ENCODE results near the gene LRRC73. TPM values are rescaled to one million over a fixed set of nuclear protein-coding genes. Genes with fewer than 3 reads are reported as not detected.
"Not testable (repeated sequence)": the region's sequence is repeated elsewhere in the genome, so short reads cannot be mapped to it uniquely, and the experiment has no call there.

The LRRC73 gene, protein sequence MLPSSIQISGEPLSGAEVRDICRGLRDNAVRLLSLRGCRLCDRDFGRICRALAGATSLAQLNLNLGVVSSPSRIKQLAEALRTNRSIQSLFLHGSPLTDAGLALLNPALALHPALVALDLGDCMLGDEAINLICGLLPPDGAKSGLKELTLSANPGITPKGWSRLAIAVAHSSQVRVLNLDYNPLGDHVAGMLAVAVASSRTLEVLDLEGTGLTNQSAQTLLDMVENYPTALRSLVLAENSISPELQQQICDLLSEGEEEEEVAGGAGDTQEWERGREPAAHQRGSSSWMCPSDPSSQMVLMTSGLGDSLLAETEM
- 1 to 10 TPM in 1 of 5 donors, under 1 TPM in 4; 0.20 to 1.0 (median 0.58) TPM for polyA plus RNA-seq (ENCODE audit: insufficient read depth in 1 of 5, insufficient read length in 5 of 5, low replicate concordance in 1 of 5)
- long read RNA-seq, donor 1, partial matches to known transcripts, result 0 of 3 reads
- long read RNA-seq, donor 1, other reads (novel, unspliced or antisense), result 0 of 3 reads
- long read RNA-seq, donor 2, result 0 reads
- long read RNA-seq, donor 3, partial matches to known transcripts, result 0 of 1 reads
- long read RNA-seq, donor 3, other reads (novel, unspliced or antisense), result 0 of 1 reads
- long read RNA-seq, donor 4, result 0 reads
- long read RNA-seq, donor 5, result 0 reads
- long read RNA-seq, donor 6, partial matches to known transcripts, result 0 of 2 reads
- long read RNA-seq, donor 6, other reads (novel, unspliced or antisense), result 0 of 2 reads
- long read RNA-seq, donor 7, result 0 reads
- long read RNA-seq, donor 8, result 0 reads

DNA sequence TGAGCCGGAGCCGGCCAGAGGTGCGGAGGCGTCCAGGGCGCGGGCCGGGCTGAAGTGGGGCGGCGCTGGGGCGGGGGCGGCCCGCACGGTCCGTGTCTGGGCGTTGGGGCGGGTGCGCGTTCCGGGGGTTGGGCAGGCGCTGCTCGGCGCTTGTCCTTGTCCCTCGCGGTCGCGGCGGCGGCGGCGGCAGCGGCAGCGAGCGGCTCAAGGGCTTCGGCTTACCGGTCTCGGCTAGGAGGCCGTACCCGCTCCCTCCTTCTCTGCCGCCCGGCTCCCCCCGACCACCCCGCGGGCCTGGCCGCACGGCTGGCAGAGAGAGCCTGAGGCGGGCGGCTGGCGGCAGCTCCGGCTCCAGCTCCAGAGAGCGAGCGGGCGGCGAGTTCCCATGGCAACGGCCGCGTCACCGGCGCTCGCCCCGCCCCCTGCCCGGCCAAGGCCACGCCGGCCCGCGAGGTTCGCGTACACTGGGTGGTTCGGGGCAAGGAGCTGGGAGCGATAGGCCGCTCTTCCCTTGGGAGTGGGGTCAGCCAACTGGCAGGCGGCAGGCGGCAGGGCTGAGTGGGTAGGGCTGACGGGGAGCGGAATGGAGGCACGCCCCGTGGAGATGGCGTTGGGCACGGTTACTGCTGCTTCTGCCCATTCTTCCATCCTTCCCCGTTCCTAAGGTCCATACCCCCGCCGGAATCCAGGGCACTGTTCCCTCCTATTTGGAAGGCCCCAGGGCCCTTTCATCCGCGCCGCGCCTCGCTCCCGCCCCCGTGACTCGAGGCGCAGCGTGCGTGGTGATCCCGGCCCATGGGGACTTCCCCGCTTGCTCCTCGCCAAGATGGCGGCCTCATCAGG lies at the start of gene LRRC73:
TSS of gene LRRC73 (minus strand) at position 363 of the 843 bp plus-strand sequence. CDS start 561 bp downstream, outside the sequence.
- peak; percentile 77 to 83 for DNase-seq

DNA sequence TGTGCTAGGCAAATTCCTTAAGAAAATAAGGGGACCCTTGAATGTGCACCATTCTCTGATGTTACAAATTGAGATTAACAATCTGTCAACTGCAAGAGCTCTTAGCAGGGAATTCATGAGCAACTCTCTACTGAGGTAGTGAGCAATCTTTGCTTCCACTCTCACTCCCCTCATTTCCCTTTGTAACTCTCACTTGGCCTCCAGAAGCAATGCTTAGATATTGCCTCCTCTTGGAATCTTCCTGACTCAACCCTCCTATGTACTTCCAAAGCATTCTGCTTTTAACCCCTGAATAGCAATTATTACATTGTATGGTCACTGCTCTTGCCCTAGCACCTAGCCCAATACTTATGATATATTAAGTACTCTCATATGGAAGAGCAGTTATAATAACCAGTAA lies 49.2 kb upstream of the LRRC73 start:
- no peak for DNase-seq

DNA sequence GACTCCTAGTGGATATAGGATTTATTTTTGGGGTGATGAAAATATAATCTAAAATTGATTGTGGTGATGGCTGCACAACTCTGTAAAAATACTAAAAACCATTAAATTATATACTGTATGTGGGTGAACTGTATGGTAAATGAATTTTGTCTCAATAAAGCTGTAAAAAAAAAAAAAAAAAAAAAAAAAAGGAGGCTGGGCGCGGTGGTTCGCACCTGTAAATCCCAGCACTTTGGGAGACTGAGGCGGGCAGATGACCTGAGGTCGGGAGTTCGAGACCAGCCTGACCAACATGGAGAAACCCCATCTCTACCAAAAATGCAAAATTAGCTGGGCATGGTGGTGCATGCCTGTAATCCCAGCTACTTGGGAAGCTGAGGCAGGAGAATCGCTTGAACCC lies 47.5 kb upstream of the LRRC73 start:
- not testable (repeated sequence) for DNase-seq

DNA sequence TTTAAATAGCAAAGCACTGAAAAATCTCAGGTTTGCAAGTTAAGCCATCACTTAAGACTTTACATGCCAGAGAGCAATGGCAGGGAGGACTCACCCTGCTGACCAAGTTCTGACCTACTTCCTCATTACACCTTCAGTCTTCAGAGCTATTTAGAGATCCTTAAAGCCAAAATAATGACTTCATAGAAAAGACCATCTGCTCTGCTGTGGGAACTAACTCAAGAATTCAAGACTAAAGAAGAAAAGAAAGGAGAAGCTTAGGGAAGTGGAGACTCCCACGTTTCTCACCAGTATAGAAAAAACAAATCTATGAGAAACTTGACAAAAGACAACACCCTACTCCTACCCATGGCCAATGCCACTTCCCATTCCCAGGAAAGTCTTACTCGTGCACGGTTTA lies 37.1 kb upstream of the LRRC73 start:
- DNase-seq, result no peak

DNA sequence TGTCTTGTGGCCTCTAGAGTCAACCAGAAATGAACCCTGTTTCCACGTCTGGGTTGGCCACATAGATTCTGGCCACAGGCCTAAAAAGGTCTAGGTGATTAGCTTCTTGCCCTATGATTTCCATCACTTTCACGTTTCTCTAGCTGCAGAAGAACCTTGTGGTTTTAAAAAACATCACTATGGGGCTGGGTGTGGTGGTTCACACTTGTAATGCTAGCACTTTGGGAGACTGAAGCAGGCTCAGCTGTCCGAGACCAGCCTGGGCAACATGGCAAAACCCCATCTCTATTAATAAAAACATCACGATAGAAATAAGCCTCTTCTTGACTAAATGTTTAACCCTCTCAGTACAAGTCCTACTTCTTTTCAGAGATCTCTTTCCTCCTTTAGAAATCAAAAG lies 34.3 kb upstream of the LRRC73 start:
- no peak for DNase-seq

DNA sequence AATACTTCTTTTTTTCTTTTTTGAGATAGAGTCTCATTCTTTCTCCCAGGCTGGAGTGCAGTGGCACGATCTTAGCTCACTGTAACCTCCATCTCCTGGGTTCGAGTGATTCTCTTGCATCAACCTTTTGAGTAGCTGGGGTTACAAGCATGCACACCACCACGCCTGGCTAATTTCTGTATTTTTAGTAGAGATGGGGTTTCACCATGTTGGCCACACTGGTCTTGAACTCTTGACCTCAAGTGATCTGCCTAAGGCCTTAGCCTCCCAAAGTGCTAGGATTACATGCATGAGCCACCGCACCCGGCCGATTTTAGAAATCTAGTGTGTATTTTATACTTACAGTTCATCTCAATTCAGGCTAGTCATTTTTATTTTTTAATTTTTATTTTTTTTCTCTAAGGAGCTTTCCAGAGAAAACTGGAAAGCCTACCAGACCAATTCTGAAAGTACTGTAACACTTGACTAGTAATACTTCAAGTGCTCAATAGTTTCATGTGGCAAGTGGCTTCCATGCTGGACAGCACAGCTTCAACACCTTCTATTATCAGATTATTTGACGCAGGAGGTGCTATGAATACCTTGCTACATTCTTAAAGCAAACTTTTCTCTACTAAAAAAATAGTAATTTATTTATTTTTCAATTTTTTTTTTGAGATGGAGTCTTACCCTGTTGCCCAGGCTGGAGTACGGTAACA lies 31.8 kb upstream of the LRRC73 start:
- no peak for DNase-seq

DNA sequence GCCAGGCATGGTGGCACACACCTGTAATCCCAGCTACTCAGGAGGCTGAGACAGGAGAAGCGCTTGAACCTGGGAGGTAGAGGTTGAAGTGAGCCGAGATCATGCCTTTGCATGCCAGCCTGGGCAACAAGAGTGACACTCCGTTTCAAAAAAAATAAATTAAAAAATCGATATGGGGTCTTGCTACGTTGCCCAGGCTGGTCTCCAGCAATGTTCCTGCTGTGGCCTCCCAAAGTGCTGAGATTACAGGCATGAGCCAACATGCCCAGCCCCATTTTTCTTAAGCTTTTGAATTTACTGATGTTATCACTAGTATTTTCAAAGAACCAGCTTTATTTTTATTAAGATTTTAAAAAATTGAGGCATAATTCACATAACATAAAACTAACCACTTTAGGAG lies 30.4 kb upstream of the LRRC73 start:
- no peak for DNase-seq

DNA sequence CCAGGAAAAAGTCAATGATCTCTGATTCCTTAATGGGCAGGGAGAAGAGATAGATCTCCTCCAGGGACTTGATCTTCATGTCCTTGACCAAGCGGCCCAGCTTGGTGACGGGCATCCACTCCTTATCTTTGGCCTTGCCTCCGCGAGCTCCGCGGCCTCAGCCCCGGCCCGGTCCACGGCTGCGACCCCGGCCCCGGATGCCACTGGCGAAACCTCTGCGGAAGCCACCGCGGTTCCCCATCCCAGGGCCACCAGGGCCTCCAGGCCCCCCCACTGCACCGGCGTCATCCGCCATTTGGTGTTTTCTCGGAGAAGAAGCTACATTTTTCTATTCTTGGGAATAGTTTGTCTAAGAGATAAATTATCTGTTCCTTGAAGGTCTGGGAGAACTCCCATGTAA lies 29.3 kb upstream of the LRRC73 start:
- DNase-seq, result not testable (repeated sequence)

DNA sequence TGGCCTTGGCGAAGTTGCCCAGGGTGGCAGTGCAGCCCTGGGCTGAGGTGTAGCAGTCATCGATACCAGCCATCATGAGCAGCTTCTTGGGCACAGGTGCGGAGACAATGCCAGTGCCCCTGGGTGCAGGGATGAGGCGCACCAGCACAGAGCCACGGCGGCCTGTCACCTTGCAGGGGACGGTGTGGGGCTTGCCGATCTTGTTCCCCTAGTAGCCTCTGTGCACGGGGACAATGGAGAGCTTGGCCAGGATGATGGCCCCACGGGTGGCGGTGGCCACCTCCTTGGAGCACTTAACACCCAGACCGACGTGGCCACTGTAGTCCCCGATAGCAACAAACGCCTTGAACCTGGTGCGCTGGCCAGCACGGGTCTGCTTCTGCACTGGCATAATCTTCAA lies 28.8 kb upstream of the LRRC73 start:
- DNase-seq, result not testable (repeated sequence)

DNA sequence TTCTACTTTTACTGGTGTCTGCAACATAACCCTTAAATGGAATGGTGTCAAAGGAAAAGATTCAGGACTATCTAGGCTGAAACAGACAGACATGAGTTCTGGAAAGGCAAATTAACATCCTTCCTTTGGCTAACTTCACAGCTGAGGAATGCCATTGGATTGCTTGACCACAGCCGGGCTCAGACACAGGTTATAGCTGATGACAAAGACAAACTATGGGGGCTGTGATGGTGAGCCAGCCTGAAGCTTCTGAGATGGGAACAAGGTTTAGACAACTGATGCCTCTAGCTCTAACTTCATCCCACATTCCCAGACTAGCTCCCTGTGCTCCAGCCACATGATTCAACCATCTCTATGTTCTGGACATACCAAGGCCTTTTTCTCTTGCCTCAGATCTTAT lies 22.1 kb upstream of the LRRC73 start:
- DNase-seq, result no peak

DNA sequence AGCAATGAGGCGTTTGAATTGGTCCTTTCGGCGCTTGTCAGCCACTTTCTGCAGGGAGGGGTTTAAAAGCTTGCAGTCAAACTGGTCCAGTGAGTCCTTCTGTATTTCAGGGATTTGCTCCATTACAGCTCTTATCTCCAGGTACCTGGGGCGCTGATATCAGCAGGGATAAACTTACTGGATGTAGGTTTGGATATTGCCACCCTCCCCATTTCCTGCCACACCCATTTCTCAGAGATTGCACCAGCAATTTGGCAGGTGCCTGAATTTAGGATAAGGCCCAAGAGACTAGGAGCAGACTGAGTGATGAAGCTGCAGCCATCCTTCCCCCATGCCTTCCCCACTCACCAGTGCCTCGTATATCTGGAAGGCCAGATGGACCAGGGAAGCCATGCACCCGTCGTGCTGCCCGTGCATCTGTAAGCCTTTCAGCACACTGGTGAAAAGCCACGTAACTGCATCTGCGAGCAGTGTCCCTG lies 14.4 kb upstream of the LRRC73 start:
- DNase-seq, result no peak

DNA sequence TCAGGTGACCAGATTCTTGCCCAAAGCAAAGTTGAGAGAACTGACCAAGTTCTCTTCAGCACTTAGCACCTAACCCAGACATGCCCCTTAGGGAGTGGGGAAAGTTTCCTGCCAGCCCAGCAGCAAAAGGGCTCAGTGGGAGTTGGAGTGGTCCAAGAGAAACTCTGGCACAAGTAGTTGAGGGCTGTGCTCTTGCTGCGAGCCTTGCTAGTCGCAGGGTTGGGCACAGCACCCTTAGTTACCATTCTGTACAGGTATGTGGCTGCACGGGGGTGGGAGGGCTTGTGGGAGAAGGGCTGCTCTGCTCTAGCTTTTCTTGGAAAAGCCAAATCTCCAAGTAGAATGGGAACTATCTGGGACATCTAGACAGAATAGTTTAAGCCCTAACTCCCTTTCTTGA lies 13.1 kb upstream of the LRRC73 start:
- DNase-seq, result no peak

DNA sequence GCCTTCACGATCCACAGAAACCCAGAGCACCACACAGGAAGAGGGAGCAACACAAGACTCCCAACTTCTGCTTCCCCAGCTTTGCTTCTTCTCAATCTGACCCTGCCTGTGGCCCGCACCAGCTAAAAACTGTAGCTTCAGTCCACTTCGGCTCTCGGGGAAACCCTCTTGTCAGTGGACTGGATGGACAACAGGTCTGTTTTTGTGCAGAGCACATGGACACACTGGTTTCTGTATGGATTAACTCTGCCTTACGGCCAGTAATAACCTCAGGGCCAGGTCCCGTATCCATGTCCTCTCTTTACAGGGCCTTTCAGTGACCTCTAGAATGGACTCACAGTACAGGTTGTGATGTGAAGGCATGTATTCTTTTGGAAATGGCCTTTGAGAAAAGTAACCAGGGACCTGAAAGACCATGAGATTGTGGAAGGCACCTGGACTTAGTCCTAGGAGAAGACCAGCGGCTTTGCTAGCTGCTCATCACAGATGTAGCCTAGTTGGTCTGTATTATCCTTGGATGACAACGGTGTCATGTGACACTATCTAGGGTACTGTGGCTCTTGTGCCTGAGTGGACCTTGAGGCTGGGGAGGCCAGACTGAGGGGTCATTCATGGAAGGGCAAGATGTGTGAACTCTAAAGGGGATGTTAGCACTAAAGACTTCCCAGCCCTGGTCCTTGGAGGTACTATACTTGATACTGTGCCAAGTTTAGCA lies 12.6 kb upstream of the LRRC73 start:
- DNase-seq, result no peak

DNA sequence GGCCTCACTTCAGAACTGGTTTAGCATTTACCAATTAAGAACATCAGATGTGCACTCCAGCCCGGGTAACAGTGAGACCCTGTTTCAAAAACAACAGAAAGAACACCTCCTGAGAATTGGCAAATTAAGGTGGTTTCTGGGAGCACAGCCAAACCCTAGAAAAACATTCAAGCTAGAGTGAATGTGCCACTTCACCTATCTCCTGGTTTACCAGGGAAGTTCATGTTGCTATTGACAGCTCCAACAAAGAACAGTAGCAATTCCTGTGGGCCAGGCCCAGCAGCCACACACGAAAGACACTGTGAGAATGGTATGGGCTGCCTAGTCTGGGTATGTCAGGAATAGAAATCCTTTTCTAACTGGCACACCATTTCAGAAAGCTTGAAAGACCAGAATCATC lies 11.7 kb upstream of the LRRC73 start:
- DNase-seq, result no peak

DNA sequence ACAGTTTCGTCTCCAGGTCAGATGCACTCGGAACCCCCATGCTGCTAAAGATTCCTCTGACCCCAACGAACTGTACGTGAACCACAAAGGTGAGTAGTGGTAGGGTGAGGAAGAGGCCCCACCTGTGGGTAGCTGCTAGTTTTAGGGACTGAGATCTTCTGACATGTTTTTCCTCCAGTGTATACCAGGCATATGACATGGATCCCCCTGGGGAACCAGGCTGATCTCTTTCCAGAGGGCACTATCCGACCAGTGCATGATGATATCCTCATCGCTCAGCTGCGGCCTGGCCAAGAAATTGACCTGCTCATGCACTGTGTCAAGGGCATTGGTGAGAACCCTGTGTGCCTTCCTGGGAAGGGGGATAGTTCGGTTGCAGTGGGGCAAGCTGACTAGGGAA lies 10.0 kb upstream of the LRRC73 start:
- DNase-seq, result no peak

DNA sequence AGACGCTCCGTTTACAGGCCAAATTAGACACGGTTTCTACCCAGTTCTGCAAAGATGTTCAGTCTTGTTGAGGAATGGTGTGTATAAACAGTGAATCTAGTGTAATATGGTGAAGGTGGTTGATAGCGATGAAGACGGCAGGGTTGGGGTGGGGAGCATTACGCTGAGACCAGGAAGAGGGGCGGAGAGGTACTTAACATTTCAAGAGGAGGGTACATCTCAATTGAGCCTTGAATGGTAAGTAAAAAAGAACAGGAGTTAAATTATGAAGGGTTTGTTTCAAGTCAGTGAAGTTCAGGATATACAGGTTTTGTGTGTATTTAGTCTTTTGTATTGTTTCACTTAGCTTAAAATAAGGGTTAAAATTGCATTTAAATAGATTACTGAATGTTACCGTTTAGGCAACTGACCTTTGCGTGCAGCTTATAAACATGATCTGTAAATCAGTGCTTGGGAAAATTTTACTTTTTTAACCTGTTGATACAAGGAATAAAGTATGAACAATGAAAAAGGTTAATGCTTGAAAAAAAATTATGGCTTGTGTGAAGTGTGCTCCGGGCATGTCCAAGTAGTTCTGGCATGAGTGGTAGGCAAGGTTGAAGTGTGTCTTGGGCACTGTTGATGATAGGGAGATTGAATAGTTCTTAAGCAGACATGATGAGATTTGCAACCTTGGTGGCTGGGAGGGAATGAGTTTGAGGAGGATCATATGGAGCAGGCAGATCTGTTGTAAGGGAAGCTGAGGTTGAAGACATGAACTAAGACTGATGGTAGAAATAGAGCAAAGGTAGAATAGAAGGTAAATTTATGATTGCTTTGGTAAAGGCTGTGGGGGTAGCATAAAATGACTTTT lies 7.6 kb upstream of the LRRC73 start:
- DNase-seq, result no peak

DNA sequence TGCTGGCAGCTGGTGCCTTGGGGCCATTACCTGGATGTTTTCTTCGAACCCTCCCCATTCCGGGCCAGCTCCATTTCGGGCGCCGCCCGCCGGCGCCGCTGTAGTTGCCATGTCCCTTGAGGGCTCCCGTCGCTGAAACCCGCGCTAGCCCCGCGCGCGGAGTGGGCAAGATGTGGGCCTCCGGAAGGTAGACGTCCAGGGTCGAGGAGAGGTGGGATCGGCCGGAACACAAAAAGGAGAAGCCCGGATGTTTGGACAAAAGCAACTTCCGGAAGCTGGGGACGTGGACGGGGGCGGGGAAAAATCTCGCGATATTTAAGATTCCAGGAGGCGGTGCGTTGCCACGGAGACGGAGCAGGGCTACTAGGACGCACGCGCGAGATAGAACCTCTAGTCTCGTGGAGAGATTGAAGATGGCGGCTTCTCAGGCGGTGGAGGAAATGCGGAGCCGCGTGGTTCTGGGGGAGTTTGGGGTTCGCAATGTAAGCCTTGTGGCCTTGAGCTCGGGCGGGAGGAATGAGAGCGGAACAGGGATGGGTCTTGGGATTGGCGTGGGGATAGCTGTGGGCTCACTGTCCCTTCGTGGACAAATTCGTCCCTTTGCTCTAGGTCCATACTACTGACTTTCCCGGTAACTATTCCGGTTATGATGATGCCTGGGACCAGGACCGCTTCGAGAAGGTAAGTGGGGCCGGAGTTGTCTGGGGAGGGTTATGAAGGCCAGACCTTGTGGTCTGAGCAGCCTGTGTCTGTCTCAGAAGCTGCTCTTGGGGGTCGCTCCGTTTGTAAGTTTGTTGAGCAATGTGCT lies 6.8 kb upstream of the LRRC73 start, which contains the start of the genes POLR1C and YIPF3:
TSS of gene POLR1C (plus strand) at position 393 of the 808 bp plus-strand sequence. CDS start at position 414, 21 bp downstream.
TSS of gene YIPF3 (minus strand) at position 230 of the 808 bp plus-strand sequence. CDS start at position 111, 119 bp downstream.
- peak; percentile 94 to 98 for DNase-seq

DNA sequence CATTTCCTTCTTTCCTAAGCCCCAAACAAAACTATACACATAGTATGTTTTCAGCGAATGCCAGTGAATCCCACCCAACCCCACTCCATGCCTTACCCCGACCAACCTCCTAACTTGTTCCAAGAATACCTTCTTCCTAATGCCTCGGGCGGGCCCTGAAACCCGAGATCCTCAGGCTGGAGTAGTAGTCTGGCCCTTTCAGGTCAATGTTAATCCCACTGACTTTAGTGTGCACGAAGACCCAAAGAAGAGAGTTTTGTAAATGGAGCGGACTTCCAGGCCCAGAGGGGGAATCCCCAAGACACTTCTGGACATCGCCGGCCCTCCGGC lies 6.2 kb upstream of the LRRC73 start:
- no peak for DNase-seq

DNA sequence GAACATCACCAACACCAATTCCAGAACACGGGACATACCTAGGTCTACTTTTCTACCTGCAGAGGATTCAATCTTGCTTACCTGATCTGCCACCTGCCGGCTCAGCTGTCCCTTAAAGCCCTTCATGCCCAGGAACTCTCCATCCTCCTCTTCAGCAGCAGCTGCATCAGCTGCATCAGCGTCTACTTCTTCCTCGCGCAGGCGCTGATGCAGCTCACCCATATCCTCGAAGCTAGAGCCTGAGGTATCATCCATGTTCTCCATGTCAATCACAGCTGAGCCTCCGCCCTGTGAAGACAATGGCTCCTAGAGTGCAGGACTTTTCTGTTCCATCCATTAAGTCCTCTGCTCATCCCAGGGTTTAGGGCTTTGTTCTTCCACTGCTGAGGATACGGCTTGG lies 5.7 kb upstream of the LRRC73 start:
- DNase-seq, result no peak

Data from right lung (tissue), 10 donors.